Activated CD4-positive, alpha-beta T cell treated with anti-CD3 and anti-CD28 coated beads for 36 hours (primary cell): ENCODE results near the gene PDLIM5. TPM values are rescaled to one million over a fixed set of nuclear protein-coding genes. Genes with fewer than 3 reads are reported as not detected.
A peak's percentile ranks its signal among the peaks of the same experiment; 100 is the strongest.

Experiments
- ATAC-seq: fragments of 200-7000 bp; cut with Tn5 transposase; one replicate; pipeline ENCODE4 v1.10.0; 2021; ENCODE audit warnings: mild to moderate bottlenecking, moderate library complexity
- CTCF ChIA-PET: fragments of 350-600 bp; sonication (Branson Sonifier 250); formaldehyde crosslinking; loops from one replicate; lab custom pipeline; 2021; ENCODE audit warnings: antibody characterized with exemption; lab: Charles Lee
- POLR2A ChIA-PET: fragments of 350-600 bp; sonication (Branson Sonifier 250); formaldehyde crosslinking; loops from one replicate; lab custom pipeline; 2021; ENCODE audit warnings: antibody characterized with exemption, inconsistent platforms; lab: Charles Lee
- DNase-seq: peaks from one replicate; pipeline ENCODE4 v3.0.0-alpha.2; 2020
- H3K27ac Mint-ChIP-seq: one replicate; pipeline ENCODE4 v1.8.0; 2021; ENCODE audit warnings: mixed read lengths
- H3K27me3 Mint-ChIP-seq: one replicate; pipeline ENCODE4 v1.8.0; 2021; ENCODE audit warnings: mixed read lengths
- H3K36me3 Mint-ChIP-seq: one replicate; pipeline ENCODE4 v1.8.0; 2021; ENCODE audit warnings: low read depth, mixed read lengths
- H3K4me1 Mint-ChIP-seq: one replicate; pipeline ENCODE4 v1.8.0; 2021; ENCODE audit warnings: mixed read lengths
- H3K4me3 Mint-ChIP-seq: one replicate; pipeline ENCODE4 v1.8.0; 2021; ENCODE audit warnings: mild to moderate bottlenecking, moderate library complexity, mixed read lengths
- H3K9me3 Mint-ChIP-seq: one replicate; pipeline ENCODE4 v1.8.0; 2021; ENCODE audit warnings: low read depth, mixed read lengths
- intact Hi-C, 2 experiments: fragments of 100-400 bp; cut with DNase I in 1 of 2; cut with micrococcal nuclease in 1 of 2; formaldehyde crosslinking; loops; one replicate each; pipeline versions ENCODE4 v1.14.2 to v1.15.1; 2022 to 2024; cut with DNase I, micrococcal nuclease
- total RNA-seq, 2 experiments: library from RNA; stranded (reverse); gene quantifications; one replicate each; pipeline ENCODE4 v1.2.3, GENCODE V29; 2021

PDLIM5 gene
- total RNA-seq, 2 experiments from 2014 or later: 25.9 to 34.3 TPM

DNA sequence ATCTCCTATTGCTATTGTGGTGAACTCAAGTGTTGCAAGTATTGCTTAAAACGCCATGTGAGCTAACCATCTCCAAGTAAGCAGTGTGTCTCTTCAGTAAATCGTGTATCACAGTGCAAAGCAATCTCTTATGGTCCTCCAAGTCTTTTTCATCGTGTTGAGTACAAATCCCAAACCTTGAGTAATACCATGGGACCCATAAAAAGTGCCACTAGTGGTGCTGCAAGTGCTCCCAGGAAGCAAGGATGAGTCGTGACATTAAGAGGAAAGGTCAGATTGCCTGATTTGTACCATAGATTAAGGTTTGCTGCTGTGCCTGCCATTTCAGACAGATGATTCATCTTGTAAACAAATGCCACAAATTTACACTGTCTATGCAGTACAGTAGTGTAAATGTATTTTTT lies 239.1 kb downstream of the PDLIM5 start:
- intact Hi-C loops: no loop called here
- POLR2A ChIA-PET: no interaction called here
- Mint-ChIP-seq H3K27me3 (no peaks in the 10 kb centered on the region), H3K4me3 (no peak overlapping the region), H3K4me1 (no peaks in the 10 kb centered on the region), H3K9me3 (no peaks in the 10 kb centered on the region), H3K27ac (no peak overlapping the region), H3K36me3 (no peaks in the 10 kb centered on the region)
- no peak for DNase-seq
- no peak for ATAC-seq
- CTCF ChIA-PET: no interaction called here

DNA sequence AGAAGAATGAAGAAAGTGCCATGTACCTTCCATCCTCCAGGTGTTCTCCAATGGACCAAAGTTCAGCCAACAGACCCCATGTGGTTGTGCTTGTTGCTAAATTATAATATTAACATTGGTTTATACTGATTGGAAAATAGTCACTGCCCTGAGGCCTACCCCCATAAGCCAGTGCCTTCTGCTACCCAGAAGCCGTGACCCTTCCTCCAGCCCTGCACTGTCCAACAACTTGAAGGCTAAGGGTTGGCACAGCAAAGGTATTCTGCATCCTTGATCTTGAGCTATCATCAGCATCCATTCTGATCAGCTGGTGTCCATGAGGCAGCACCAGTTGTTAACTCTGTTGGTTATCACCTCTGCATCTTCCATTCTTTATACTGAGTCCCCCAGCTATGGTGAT lies 239.8 kb downstream of the PDLIM5 start:
- Mint-ChIP-seq H3K36me3 (no peaks in the 10 kb centered on the region), H3K4me1 (no peaks in the 10 kb centered on the region), H3K27ac (no peak overlapping the region), H3K9me3 (no peaks in the 10 kb centered on the region), H3K4me3 (no peak overlapping the region), H3K27me3 (no peaks in the 10 kb centered on the region)
- ATAC-seq: no peak
- POLR2A ChIA-PET: no interaction called here
- no peak for DNase-seq
- CTCF ChIA-PET: no interaction called here
- intact Hi-C loops: no loop called here

DNA sequence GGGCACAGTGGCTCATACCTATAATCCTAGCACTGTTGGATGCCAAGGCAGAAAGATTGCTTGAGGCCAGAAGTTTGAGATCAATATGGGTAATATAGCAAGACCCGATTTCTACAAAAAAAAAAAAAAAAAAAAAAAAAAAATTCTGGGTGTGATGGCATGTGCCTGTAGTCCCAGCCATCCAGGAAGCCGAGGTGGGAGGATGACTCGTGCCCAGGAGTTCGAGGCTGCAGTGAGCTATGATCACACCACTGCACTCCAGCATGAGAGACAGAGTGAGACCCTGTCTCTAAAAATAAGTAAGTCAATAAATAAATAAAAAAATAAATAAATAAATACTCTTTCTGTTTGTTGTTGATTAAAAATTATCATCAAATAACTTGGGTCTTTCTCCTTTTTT lies 243.6 kb downstream of the PDLIM5 start:
- intact Hi-C loops: no loop called here
- Mint-ChIP-seq H3K36me3 (no peaks in the 10 kb centered on the region), H3K27me3 (no peaks in the 10 kb centered on the region), H3K4me1 (no peaks in the 10 kb centered on the region), H3K9me3 (no peaks in the 10 kb centered on the region), H3K4me3 (no peak overlapping the region), H3K27ac (no peak overlapping the region)
- DNase-seq: peak; percentile 24
- CTCF ChIA-PET: no interaction called here
- POLR2A ChIA-PET: no interaction called here
- ATAC-seq: no peak

DNA sequence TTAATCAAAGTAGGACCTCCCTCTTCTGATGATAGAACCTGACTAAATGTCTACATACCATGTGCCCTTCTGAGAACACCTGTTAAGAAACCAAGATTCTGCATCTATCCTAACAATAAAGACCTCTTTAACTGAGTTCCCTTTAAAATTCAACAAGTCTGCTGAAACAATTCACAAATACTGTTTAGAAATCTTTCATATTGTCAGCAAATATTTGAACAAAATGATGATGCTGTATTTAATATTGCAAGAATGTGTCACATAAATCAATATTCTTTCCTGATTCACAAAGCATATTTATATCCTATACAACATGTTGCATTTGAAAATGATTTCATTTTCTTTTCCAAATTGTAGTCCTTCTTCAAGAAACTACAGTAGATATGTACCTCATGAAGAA lies 246.4 kb downstream of the PDLIM5 start:
- Mint-ChIP-seq H3K36me3 (no peaks in the 10 kb centered on the region), H3K9me3 (no peaks in the 10 kb centered on the region), H3K4me3 (no peak overlapping the region), H3K4me1 (no peaks in the 10 kb centered on the region), H3K27me3 (no peaks in the 10 kb centered on the region), H3K27ac (no peak overlapping the region)
- ATAC-seq (no peak), DNase-seq (no peak)
- ChIA-PET CTCF (interaction anchor here (1.4 kb wide), 1 partner anchor 77 kb away, joined by 5 read pairs; no protein-coding TSS in a partner anchor), POLR2A (no interaction called here)
- intact Hi-C loops: no loop called here

DNA sequence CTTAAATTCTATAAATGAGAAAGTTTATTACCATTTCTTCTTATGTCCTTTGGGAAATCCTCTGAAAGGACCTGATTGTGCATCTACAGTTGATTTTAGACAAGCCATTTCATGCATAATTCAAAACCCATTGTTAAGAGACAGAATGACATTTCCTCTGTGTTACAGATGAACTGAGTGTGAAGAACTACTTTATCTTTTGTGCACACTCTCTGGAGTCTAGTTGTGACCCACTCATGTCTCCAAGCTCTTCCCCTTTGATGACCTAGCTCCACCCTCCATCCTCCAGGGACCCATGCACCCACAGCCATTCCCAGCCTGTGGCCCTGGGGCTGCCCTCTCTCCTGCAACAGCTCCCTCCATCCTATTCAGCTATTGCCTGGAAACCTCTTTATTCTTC lies 248.6 kb downstream of the PDLIM5 start:
- ATAC-seq (no peak), DNase-seq (no peak)
- ChIA-PET POLR2A (no interaction called here), CTCF (interaction anchor here (0.6 kb wide), 1 partner anchor 30 kb away, joined by 3 read pairs; no protein-coding TSS in a partner anchor)
- intact Hi-C loops: no loop called here
- Mint-ChIP-seq H3K27ac (no peak overlapping the region), H3K4me1 (no peaks in the 10 kb centered on the region), H3K9me3 (no peaks in the 10 kb centered on the region), H3K36me3 (no peaks in the 10 kb centered on the region), H3K27me3 (no peaks in the 10 kb centered on the region), H3K4me3 (no peak overlapping the region)

DNA sequence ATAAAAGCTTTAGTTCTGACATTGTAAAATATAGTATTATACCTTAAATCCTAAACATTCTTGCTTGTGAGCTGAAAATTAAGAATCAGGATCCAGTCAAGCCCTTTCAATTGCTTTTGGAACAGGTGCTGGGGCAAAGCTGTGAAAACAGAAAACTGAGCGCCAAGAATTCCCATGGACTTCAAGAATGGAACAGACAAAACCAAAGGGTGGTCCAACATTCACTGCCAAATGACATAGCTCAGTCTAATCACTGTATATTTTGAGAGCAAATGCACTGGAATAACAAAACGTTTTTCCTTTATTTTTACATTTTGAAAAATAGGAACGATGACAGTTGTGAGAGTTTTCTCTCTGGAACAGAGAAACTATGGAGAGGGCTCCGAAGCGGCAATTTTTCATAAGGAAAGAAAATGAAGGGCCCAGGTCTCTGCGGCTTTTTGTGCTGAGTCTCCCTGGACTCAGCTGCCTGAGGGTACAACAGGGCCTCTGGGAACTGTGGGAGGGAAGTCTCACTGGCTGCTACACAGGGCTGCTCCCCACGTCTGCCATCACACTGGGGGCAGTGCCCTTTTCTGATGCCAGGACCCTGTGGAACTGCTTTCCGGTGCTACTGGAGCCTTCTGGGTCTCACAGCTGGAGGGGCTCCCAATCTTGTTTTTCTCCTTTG lies 250.0 kb downstream of the PDLIM5 start:
- H3K27me3 Mint-ChIP-seq: no peaks in the 10 kb centered on the region
- no peaks in the 10 kb centered on the region for H3K36me3 Mint-ChIP-seq
- H3K4me3 Mint-ChIP-seq: no peak overlapping the region
- intact Hi-C loops: no loop called here
- H3K27ac Mint-ChIP-seq: no peak overlapping the region
- no peaks in the 10 kb centered on the region for H3K9me3 Mint-ChIP-seq
- no peak for ATAC-seq
- no peak for DNase-seq
- CTCF ChIA-PET: interaction anchor here (0.6 to 0.9 kb wide), 3 partner anchors 81 to 551 kb away, joined by 3 to 6 read pairs (median 3); no protein-coding TSS in a partner anchor
- H3K4me1 Mint-ChIP-seq: no peaks in the 10 kb centered on the region
- POLR2A ChIA-PET: no interaction called here

DNA sequence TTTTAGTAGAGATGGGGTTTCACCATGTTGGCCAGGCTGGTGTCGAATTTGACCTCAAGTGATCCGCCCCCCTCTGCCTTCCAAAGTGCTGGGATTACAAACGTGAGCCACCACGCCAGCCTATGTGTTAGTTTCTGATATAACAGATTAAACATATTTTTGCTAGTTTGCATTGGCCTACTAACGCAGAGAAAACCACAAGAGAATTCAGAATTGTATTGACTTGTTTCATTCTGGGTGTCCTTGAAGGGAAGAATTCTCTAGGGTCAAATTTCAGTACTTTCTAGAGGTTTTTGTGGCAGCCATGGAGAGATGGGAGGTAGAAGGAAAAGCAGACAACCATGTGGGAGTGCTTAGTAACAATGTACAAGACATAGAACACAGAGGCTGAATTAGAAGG lies 259.9 kb downstream of the PDLIM5 start:
- ATAC-seq: no peak

DNA sequence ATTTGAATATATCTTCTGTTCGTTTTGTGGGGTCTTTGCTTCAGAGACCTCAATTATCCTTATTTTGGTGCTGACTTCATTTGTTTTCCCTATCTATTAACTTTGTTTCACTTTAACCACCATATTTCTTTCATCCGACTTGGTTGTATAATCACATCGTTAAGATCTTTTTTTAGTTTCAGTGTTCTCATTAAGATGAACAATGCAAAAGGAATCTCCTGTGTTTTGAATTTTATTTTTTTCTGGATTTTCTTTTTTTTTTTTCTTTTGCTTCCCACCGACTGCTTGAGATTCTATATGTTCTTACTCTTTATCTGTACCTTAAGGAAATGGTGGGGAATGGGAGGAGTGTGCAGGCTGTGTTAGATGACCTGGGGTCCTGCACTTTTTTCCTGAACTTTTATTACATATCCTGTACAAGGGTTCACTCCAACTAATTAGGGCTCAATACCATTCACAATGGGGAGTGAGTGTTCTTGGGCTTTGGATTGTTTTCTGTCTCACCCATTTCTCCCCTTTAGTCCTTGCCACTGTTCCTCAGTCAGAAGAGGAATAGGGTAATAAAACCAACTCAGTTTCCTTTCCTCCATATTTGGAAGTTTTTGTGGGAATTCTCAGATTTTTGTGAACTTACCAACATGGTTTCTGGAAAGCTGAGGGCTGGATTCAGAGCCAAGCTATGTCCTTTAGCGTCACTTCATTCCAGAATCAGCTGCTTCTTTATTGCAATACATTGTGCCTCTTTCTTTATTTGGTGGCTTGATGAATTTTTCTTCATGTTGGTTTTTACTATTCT lies 262.8 kb downstream of the PDLIM5 start:
- Mint-ChIP-seq H3K4me1 (no peaks in the 10 kb centered on the region), H3K4me3 (no peak overlapping the region), H3K9me3 (no peaks in the 10 kb centered on the region), H3K36me3 (no peaks in the 10 kb centered on the region), H3K27me3 (peaks cover 3% of the 10 kb centered on the region), H3K27ac (no peak overlapping the region)
- POLR2A ChIA-PET: no interaction called here
- intact Hi-C loops: no loop called here
- CTCF ChIA-PET: interaction anchor here (0.9 kb wide), 1 partner anchor 17 kb away, joined by 3 read pairs; no protein-coding TSS in a partner anchor
- no peak for ATAC-seq
- DNase-seq: no peak

More for the DNA sequence above, 259.9 kb downstream of the PDLIM5 start:
- DNase-seq: no peak
- Mint-ChIP-seq H3K36me3 (no peaks in the 10 kb centered on the region), H3K9me3 (no peaks in the 10 kb centered on the region), H3K4me3 (no peak overlapping the region), H3K4me1 (no peaks in the 10 kb centered on the region), H3K27me3 (peaks cover 3% of the 10 kb centered on the region), H3K27ac (no peak overlapping the region)
- intact Hi-C loops: no loop called here
- ChIA-PET CTCF (no interaction called here), POLR2A (no interaction called here)

DNA sequence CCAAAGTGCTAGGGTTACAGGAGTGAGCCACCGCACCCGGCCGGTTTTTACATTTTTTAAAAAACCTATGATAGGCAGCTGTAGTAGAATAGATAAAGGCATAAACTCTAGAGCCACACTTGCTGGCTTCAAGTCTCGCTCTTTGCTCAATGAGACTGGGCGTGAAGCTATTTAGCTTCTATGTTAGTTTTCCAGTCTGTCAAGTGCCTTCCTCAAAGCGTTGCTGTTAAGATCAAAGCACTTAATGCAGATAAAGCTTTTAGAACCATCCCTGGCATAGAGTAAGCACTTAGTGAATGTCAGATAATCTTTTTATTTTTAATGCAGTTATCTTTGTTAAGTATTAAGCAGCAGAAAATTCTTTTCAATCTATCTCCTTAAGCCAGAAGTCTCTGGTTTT lies 264.0 kb downstream of the PDLIM5 start:
- Mint-ChIP-seq H3K4me3 (no peak overlapping the region), H3K9me3 (no peaks in the 10 kb centered on the region), H3K36me3 (no peaks in the 10 kb centered on the region), H3K27me3 (peaks cover 3% of the 10 kb centered on the region), H3K4me1 (no peaks in the 10 kb centered on the region), H3K27ac (no peak overlapping the region)
- DNase-seq: no peak
- ChIA-PET CTCF (no interaction called here), POLR2A (no interaction called here)
- intact Hi-C loops: no loop called here
- ATAC-seq: no peak

Other genes starting within 250 kb of the PDLIM5 start
- 10 to 100 TPM; 32.3 to 33.1 TPM for gene SMARCAD1, start 244.1 kb upstream of the PDLIM5 start, total RNA-seq
- gene HPGDS, start 109.1 kb upstream of the PDLIM5 start, total RNA-seq: not detected